ENCODE measurements around the gene RAPGEF4.

Gene RAPGEF4

GRCh38 chr2:172804423-172804822 lies 68.8 kb downstream of the RAPGEF4 start:
- in situ Hi-C loops (cut with MboI; ENCODE audit: low pct_unique_long_range_greater_than_20kb, low sequenced_read_pairs, unreplicated experiment), result no loop called here

GRCh38 chr2:172806493-172806892 lies 70.8 kb downstream of the RAPGEF4 start:
- peak; percentile 77 for TF ChIP-seq CTCF (IDR thresholded peaks at IDR 0.05; ENCODE audit: extremely low read depth, insufficient read depth, missing control alignments)
- in situ Hi-C loops (cut with MboI; ENCODE audit: low pct_unique_long_range_greater_than_20kb, low sequenced_read_pairs, unreplicated experiment), result no loop called here
- peak; percentile 36 for DNase-seq (ENCODE audit: low spot score)

More at GRCh38 chr2:172804423-172804822, 68.8 kb downstream of the RAPGEF4 start:
- DNase-seq (ENCODE audit: low spot score), result no peak
- TF ChIP-seq CTCF (IDR thresholded peaks at IDR 0.05; ENCODE audit: extremely low read depth, insufficient read depth, missing control alignments), result no peak

GRCh38 chr2:172806996-172807395 lies 71.4 kb downstream of the RAPGEF4 start:
- no peak for TF ChIP-seq CTCF (IDR thresholded peaks at IDR 0.05; ENCODE audit: extremely low read depth, insufficient read depth, missing control alignments)
- DNase-seq (ENCODE audit: low spot score), result no peak
- in situ Hi-C loops (cut with MboI; ENCODE audit: low pct_unique_long_range_greater_than_20kb, low sequenced_read_pairs, unreplicated experiment), result no loop called here

- DNase-seq (ENCODE audit: low spot score), result no peak
- in situ Hi-C loops (cut with MboI; ENCODE audit: low pct_unique_long_range_greater_than_20kb, low sequenced_read_pairs, unreplicated experiment), result no loop called here
- TF ChIP-seq CTCF (IDR thresholded peaks at IDR 0.05; ENCODE audit: extremely low read depth, insufficient read depth, missing control alignments), result no peak
Measured at GRCh38 chr2:172808156-172808555, 72.5 kb downstream of the RAPGEF4 start.

- in situ Hi-C loops (cut with MboI; ENCODE audit: low pct_unique_long_range_greater_than_20kb, low sequenced_read_pairs, unreplicated experiment), result no loop called here
- no peak for TF ChIP-seq CTCF (IDR thresholded peaks at IDR 0.05; ENCODE audit: extremely low read depth, insufficient read depth, missing control alignments)
- no peak for DNase-seq (ENCODE audit: low spot score)
Measured at GRCh38 chr2:172811027-172811426, 75.4 kb downstream of the RAPGEF4 start.

- in situ Hi-C loops (cut with MboI; ENCODE audit: low pct_unique_long_range_greater_than_20kb, low sequenced_read_pairs, unreplicated experiment), result no loop called here
- no peak for DNase-seq (ENCODE audit: low spot score)
- no peak for TF ChIP-seq CTCF (IDR thresholded peaks at IDR 0.05; ENCODE audit: extremely low read depth, insufficient read depth, missing control alignments)
Measured at GRCh38 chr2:172812158-172812744, 76.6 kb downstream of the RAPGEF4 start.
